Neutrophil (primary cell): Measurements from ENCODE around the gene TMEM121.

Experiments used
- H3K27ac ChIP-seq: fragments of 200-600 bp; sonication (generic); 2 replicates; pipeline ENCODE4 v1.5.1; 2016; ENCODE audit warnings: mild to moderate bottlenecking, moderate library complexity
- H3K27me3 ChIP-seq: fragments of 200-600 bp; sonication (generic); 2 replicates; pipeline ENCODE4 v1.6.0; 2016; ENCODE audit warnings: mild to moderate bottlenecking
- H3K36me3 ChIP-seq: fragments of 200-600 bp; sonication (generic); 2 replicates; pipeline ENCODE4 v1.5.1; 2017
- H3K4me1 ChIP-seq, 2 experiments: fragments of 200-600 bp in 1 of 2; sonication (generic) in 1 of 2; 1 replicate in 1 of 2; 2 replicates in 1 of 2; pipeline versions ENCODE4 v1.5.1 to v1.6.1; 2013 to 2016; ENCODE audit warnings: low read depth in 1 of 2, low read length in 1 of 2, mild to moderate bottlenecking in 1 of 2, moderate library complexity in 1 of 2; ENCODE audit not compliant: control insufficient read depth in 1 of 2, insufficient read depth in 1 of 2
- H3K4me3 ChIP-seq, 2 experiments: fragments of 200-600 bp in 1 of 2; sonication (generic) in 1 of 2; 1 replicate in 1 of 2; 2 replicates in 1 of 2; pipeline ENCODE4 v1.5.1; 2013 to 2016; ENCODE audit warnings: low read depth in 1 of 2, low read length in 1 of 2, mild to moderate bottlenecking in 1 of 2, moderate library complexity in 1 of 2
- H3K9me3 ChIP-seq: fragments of 200-600 bp; sonication (generic); 2 replicates; pipeline ENCODE4 v1.5.1; 2016
- CTCF ChIP-seq: fragments of 200-600 bp; sonication (generic); IDR thresholded peaks from 2 replicates; pipeline ENCODE4 v1.5.1; 2016; ENCODE audit warnings: antibody characterized with exemption

The TMEM121 gene

GRCh38 chr14:105490267-105490571, 36.2 kb upstream of the TMEM121 start:
- no peak for TF ChIP-seq CTCF
- peaks cover 38% of the 10 kb centered on the region for H3K27me3 ChIP-seq
- H3K4me1 ChIP-seq = peaks cover 32 to 47% of the 10 kb centered on the region in 2 experiments
- no peaks in the 10 kb centered on the region for H3K36me3 ChIP-seq
- peak overlapping the region; percentile 81 to 97 for H3K4me3 ChIP-seq
- no peaks in the 10 kb centered on the region for H3K9me3 ChIP-seq
- H3K27ac ChIP-seq = peak overlapping the region; percentile 96

- peak within 1 kb of the TSS; percentile 96 for H3K27ac ChIP-seq
- no peaks in the 10 kb centered on the region for H3K9me3 ChIP-seq
- TF ChIP-seq CTCF = peak; percentile 96
- H3K4me1 ChIP-seq = peaks cover 32 to 47% of the 10 kb centered on the region in 2 experiments
- H3K27me3 ChIP-seq = peaks cover 32% of the 10 kb centered on the region
- H3K36me3 ChIP-seq = no peaks in the 10 kb centered on the region
- peak within 1 kb of the TSS; percentile 81 to 97 for H3K4me3 ChIP-seq
Observed at GRCh38 chr14:105490572-105491365, 35.6 kb upstream of the TMEM121 start, which contains the start of gene TEDC1. Gene TEDC1 (plus strand): TSS chr14:105491246. CDS start chr14:105491376, 130 bp downstream.

GRCh38 chr14:105491366-105491973, 34.9 kb upstream of the TMEM121 start:
- Histone ChIP-seq H3K27ac (peak overlapping the region; percentile 96), H3K9me3 (no peaks in the 10 kb centered on the region), H3K27me3 (peaks cover 25% of the 10 kb centered on the region), H3K36me3 (no peaks in the 10 kb centered on the region), H3K4me3 (peak overlapping the region; percentile 81 to 97), H3K4me1 (peaks cover 32 to 44% of the 10 kb centered on the region in 2 experiments)
- no peak for TF ChIP-seq CTCF

GRCh38 chr14:105492031-105492970, 34.1 kb upstream of the TMEM121 start:
- TF ChIP-seq CTCF = no peak
- Histone ChIP-seq H3K9me3 (no peaks in the 10 kb centered on the region), H3K4me3 (peak overlapping the region; percentile 81 to 97), H3K27me3 (peaks cover 17% of the 10 kb centered on the region), H3K27ac (peak overlapping the region; percentile 4), H3K4me1 (peaks cover 28 to 36% of the 10 kb centered on the region in 2 experiments), H3K36me3 (peaks cover under 1% of the 10 kb centered on the region)
